Gastrocnemius medialis (tissue), 4 donors: ENCODE results near the gene SPDYC.

Source experiments
- CTCF ChIP-seq, 5 experiments: fragments of 450-650 bp in 3 of 5; fragments of 200-600 bp in 2 of 5; sonication (generic) in 2 of 5; IDR thresholded peaks in 4 of 5; conservative IDR thresholded peaks in 1 of 5; 1 replicate in 4 of 5; 2 replicates in 1 of 5; pipeline ENCODE4 v1.5.1; 2016 to 2019; ENCODE audit warnings: antibody characterized with exemption in 5 of 5, mild to moderate bottlenecking in 3 of 5, moderate library complexity in 3 of 5
- POLR2A ChIP-seq, 2 donors: fragments of 450-650 bp; IDR thresholded peaks; one replicate each; pipeline ENCODE4 v1.6.1; 2017; ENCODE audit warnings: antibody characterized with exemption in 2 of 2, mild to moderate bottlenecking in 2 of 2, moderate library complexity in 2 of 2

- no peak for TF ChIP-seq CTCF (IDR thresholded peaks at IDR 0.05 in 4 of 5, conservative IDR thresholded peaks at IDR 0.05 in 1 of 5)
- no peak for TF ChIP-seq POLR2A (IDR thresholded peaks at IDR 0.05)
Measured at GRCh38 chr11:65187971-65188461, 18.0 kb downstream of the SPDYC start.
